ENCODE data around the gene PPM1E.
"Not testable (repeated sequence)": the region's sequence is repeated elsewhere in the genome, so short reads cannot be mapped to it uniquely, and the experiment has no call there.

PPM1E gene

GRCh38 chr17:58783380-58783779 lies 27.7 kb downstream of the PPM1E start:
- DNase-seq, result no peak

GRCh38 chr17:58785097-58785496 lies 29.4 kb downstream of the PPM1E start:
- DNase-seq, result no peak

GRCh38 chr17:58786586-58787295 lies 31.1 kb downstream of the PPM1E start:
- DNase-seq, result no peak

- no peak for DNase-seq
Observed at GRCh38 chr17:58788199-58788598, 32.5 kb downstream of the PPM1E start.

- no peak for DNase-seq
Observed at GRCh38 chr17:58789160-58789559, 33.5 kb downstream of the PPM1E start.

- DNase-seq, result no peak
Observed at GRCh38 chr17:58789831-58790230, 34.2 kb downstream of the PPM1E start.

GRCh38 chr17:58794508-58794907 lies 38.9 kb downstream of the PPM1E start:
- DNase-seq, result not testable (repeated sequence)

- DNase-seq, result no peak
Observed at GRCh38 chr17:58802188-58802587, 46.5 kb downstream of the PPM1E start.

GRCh38 chr17:58806046-58806445 lies 50.4 kb downstream of the PPM1E start:
- no peak for DNase-seq

GRCh38 chr17:58808609-58809563 lies 53.2 kb downstream of the PPM1E start:
- no peak for DNase-seq

- DNase-seq, result no peak
Observed at GRCh38 chr17:58809564-58809936, 53.9 kb downstream of the PPM1E start.

GRCh38 chr17:58811290-58811689 lies 55.6 kb downstream of the PPM1E start:
- no peak for DNase-seq

GRCh38 chr17:58813712-58814111 lies 58.1 kb downstream of the PPM1E start:
- no peak for DNase-seq

GRCh38 chr17:58818654-58819053 lies 63.0 kb downstream of the PPM1E start:
- no peak for DNase-seq

- no peak for DNase-seq
Observed at GRCh38 chr17:58822148-58823050, 66.7 kb downstream of the PPM1E start.

- no peak for DNase-seq
Observed at GRCh38 chr17:58823051-58823525, 67.4 kb downstream of the PPM1E start.

GRCh38 chr17:58829172-58829637 lies 73.6 kb downstream of the PPM1E start:
- no peak for DNase-seq

GRCh38 chr17:58831780-58832179 lies 76.1 kb downstream of the PPM1E start:
- no peak for DNase-seq

GRCh38 chr17:58832514-58832913 lies 76.9 kb downstream of the PPM1E start:
- no peak for DNase-seq

- DNase-seq, result no peak
Observed at GRCh38 chr17:58837699-58838098, 82.0 kb downstream of the PPM1E start.

- no peak for DNase-seq
Observed at GRCh38 chr17:58840820-58841612, 85.4 kb downstream of the PPM1E start.

GRCh38 chr17:58846413-58846812 lies 90.8 kb downstream of the PPM1E start:
- not testable (repeated sequence) for DNase-seq

Measured in T-helper 1 cell (primary cell).